Endothelial cell of umbilical vein (primary cell): Measurements from ENCODE around the gene BORCS5. TPM values are rescaled to one million over a fixed set of nuclear protein-coding genes. Genes with fewer than 3 reads are reported as not detected.

ENCODE experiments used
- BruUV-seq: library from RNA; stranded (reverse); fragments of 400-500 nt; replicated peaks from 2 replicates; lab custom pipeline; 2021; lab: Mats Ljungman, UMichigan
- CTCF ChIA-PET: fragments of 300-600, 350-600 bp; sonication (Branson Sonifier 250); formaldehyde crosslinking; loops from one replicate; lab custom pipeline; 2021; ENCODE audit warnings: antibody characterized with exemption, inconsistent platforms; lab: Charles Lee
- POLR2A ChIA-PET: fragments of 300-600, 350-600 bp; sonication (Branson Sonifier 250); formaldehyde crosslinking; loops from one replicate; lab custom pipeline; 2021; ENCODE audit warnings: antibody characterized with exemption, inconsistent platforms; lab: Charles Lee
- DNase-seq: peaks from one replicate; pipeline ENCODE4 v3.0.0-alpha.2; 2011; ENCODE audit warnings: low read depth, low spot score
- FAIRE-seq: peaks from 2 replicates; lab custom pipeline; 2011; peaks lifted over from hg19 to GRCh38; lab: Jason Lieb, UNC
- H2AFZ ChIP-seq: 2 replicates; pipeline ENCODE4 v1.6.0; 2012; ENCODE audit warnings: low read depth, low read length, control low read depth, inconsistent platforms
- H3K27ac ChIP-seq: 2 replicates; pipeline ENCODE4 v1.5.1; 2011; ENCODE audit warnings: low read depth, mild to moderate bottlenecking, control low read depth, low read length, moderate library complexity; ENCODE audit not compliant: insufficient read depth
- H3K27me3 ChIP-seq, 2 experiments: 2 replicates each; pipeline versions ENCODE4 v1.6.0 to v1.6.1; 2011; ENCODE audit warnings: low read length in 2 of 2, mixed read lengths in 1 of 2; ENCODE audit not compliant: control insufficient read depth in 2 of 2, insufficient read depth in 2 of 2
- H3K36me3 ChIP-seq, 2 experiments: 2 replicates in 1 of 2; 3 replicates in 1 of 2; pipeline ENCODE4 v1.5.1; 2011; ENCODE audit warnings: low read length in 2 of 2, mild to moderate bottlenecking in 1 of 2, moderate library complexity in 1 of 2; ENCODE audit not compliant: control insufficient read depth in 2 of 2, insufficient read depth in 2 of 2; ENCODE audit errors: extremely low read depth in 1 of 2
- H3K4me1 ChIP-seq: 3 replicates; pipeline ENCODE4 v1.5.1; 2011; ENCODE audit warnings: mild to moderate bottlenecking, low read length; ENCODE audit not compliant: control insufficient read depth, insufficient read depth; ENCODE audit errors: extremely low read depth
- H3K4me2 ChIP-seq: 2 replicates; pipeline ENCODE4 v1.6.1; 2011; ENCODE audit warnings: low read length, control low read depth, mixed read lengths; ENCODE audit not compliant: insufficient read depth
- H3K4me3 ChIP-seq, 3 experiments: fragments of 200-600 bp in 1 of 3; sonication (generic), shearing (Covaris generic) in 1 of 3; replicated peaks in 1 of 3; 2 replicates each; pipeline ENCODE4 v1.5.1; 2011 to 2016; ENCODE audit warnings: control low read depth in 3 of 3, low read length in 3 of 3, mild to moderate bottlenecking in 2 of 3, inconsistent platforms in 1 of 3, low read depth in 1 of 3, moderate library complexity in 1 of 3; ENCODE audit not compliant: insufficient read depth in 1 of 3
- H3K79me2 ChIP-seq: 2 replicates; pipeline ENCODE4 v1.6.0; 2012; ENCODE audit warnings: low read length, inconsistent platforms; ENCODE audit not compliant: control insufficient read depth, insufficient read depth
- H3K9ac ChIP-seq: replicated peaks from 2 replicates; pipeline ENCODE3; 2011; ENCODE audit warnings: low read length, control low read depth; ENCODE audit not compliant: insufficient read depth; ENCODE audit errors: extremely low read depth
- H3K9me1 ChIP-seq: replicated peaks from 3 replicates; pipeline ENCODE4 v1.6.0; 2011; ENCODE audit warnings: mild to moderate bottlenecking, low read length; ENCODE audit not compliant: control insufficient read depth, insufficient read depth; ENCODE audit errors: extremely low read depth
- H3K9me3 ChIP-seq: replicated peaks from 2 replicates; pipeline ENCODE4 v1.5.1; 2012; ENCODE audit warnings: low read length, inconsistent platforms; ENCODE audit not compliant: control insufficient read depth, insufficient read depth
- H4K20me1 ChIP-seq: replicated peaks from 2 replicates; pipeline ENCODE3; 2011; ENCODE audit warnings: mild to moderate bottlenecking, low read length; ENCODE audit not compliant: control insufficient read depth, insufficient read depth; ENCODE audit errors: extremely low read depth
- CTCF ChIP-seq, 2 donors: IDR thresholded peaks; 1 replicate in 1 of 2; 2 replicates in 1 of 2; pipeline ENCODE4 v1.5.1; 2011; ENCODE audit warnings: low read length in 2 of 2, mild to moderate bottlenecking in 2 of 2, moderate library complexity in 2 of 2, control low read depth in 1 of 2, inconsistent platforms in 1 of 2, low read depth in 1 of 2; ENCODE audit not compliant: insufficient read depth in 1 of 2; ENCODE audit errors: extremely low read depth in 1 of 2
- EZH2 ChIP-seq: IDR thresholded peaks from 2 replicates; pipeline ENCODE4 v1.6.1; 2012; ENCODE audit warnings: borderline replicate concordance, low read depth, mild to moderate bottlenecking, moderate library complexity, low read length, inconsistent platforms; ENCODE audit not compliant: severe bottlenecking
- FOS ChIP-seq: IDR thresholded peaks from 2 replicates; pipeline ENCODE4 v1.6.1; 2011; ENCODE audit warnings: mild to moderate bottlenecking, low read length, moderate library complexity, borderline replicate concordance; ENCODE audit not compliant: insufficient read depth
- GATA2 ChIP-seq: IDR thresholded peaks from 2 replicates; pipeline ENCODE4 v1.7.0; 2011; ENCODE audit warnings: low read depth, mild to moderate bottlenecking, moderate library complexity, mixed read lengths, low read length; ENCODE audit not compliant: insufficient read length, insufficient read depth
- JUN ChIP-seq: IDR thresholded peaks from 2 replicates; pipeline ENCODE4 v1.6.1; 2011; ENCODE audit warnings: borderline replicate concordance, low read depth; ENCODE audit not compliant: insufficient read length, insufficient read depth
- MAX ChIP-seq: IDR thresholded peaks from 2 replicates; pipeline ENCODE4 v1.6.1; 2011; ENCODE audit not compliant: insufficient read depth, insufficient read length
- MYC ChIP-seq: IDR thresholded peaks from one replicate; pipeline ENCODE4 v1.6.1; 2011; ENCODE audit warnings: mild to moderate bottlenecking, low read depth, low read length
- POLR2A ChIP-seq: IDR thresholded peaks from 2 replicates; pipeline ENCODE4 v1.6.1; 2012; ENCODE audit warnings: low read depth, mild to moderate bottlenecking, control low read depth, low read length
- POLR2AphosphoS5 ChIP-seq: IDR thresholded peaks from 2 replicates; pipeline ENCODE4 v1.6.1; 2012; ENCODE audit warnings: low read depth, mild to moderate bottlenecking, control low read depth, low read length, moderate library complexity; ENCODE audit not compliant: insufficient read depth
- dilution Hi-C: fragments of 300-500 bp; cut with MboI; formaldehyde crosslinking; loops from one replicate; pipeline ENCODE4 v1.15.0; 2019; ENCODE audit warnings: low sequenced_read_pairs; ENCODE audit not compliant: extremely low pct_ligation_motif_present
- intact Hi-C: fragments of 100-400 bp; cut with micrococcal nuclease; formaldehyde crosslinking; loops from one replicate; pipeline ENCODE4 v1.10.0; 2022
- polyA plus RNA-seq, 4 experiments: library from polyadenylated mRNA; depleted of rRNA in 3 of 4; stranded (reverse) in 3 of 4; unstranded in 1 of 4; fragments of >200 nt; gene quantifications; 2 replicates each; pipeline versions ENCODE4 v1.2.1 to v1.2.3, GENCODE V29; 2011 to 2012; ENCODE audit warnings: missing spikeins in 1 of 4
- total RNA-seq: library from RNA; stranded (reverse); gene quantifications from 2 replicates; pipeline ENCODE4 v1.2.3, GENCODE V29; 2021

Gene BORCS5
- total and polyA plus RNA-seq, 2 donors (not counting 3 experiments of a cell fraction or from before 2014, with no cell fraction given) = 8.3 to 10.5 TPM

GRCh38 chr12:12451098-12451497, 94.2 kb downstream of the BORCS5 start:
- POLR2A ChIA-PET = no interaction called here
- CTCF ChIA-PET = no interaction called here

GRCh38 chr12:12452326-12452902, 95.5 kb downstream of the BORCS5 start:
- no peak for DNase-seq

More at GRCh38 chr12:12451098-12451497, 94.2 kb downstream of the BORCS5 start:
- dilution Hi-C loops = no loop called here
- DNase-seq = no peak
- no peak for TF ChIP-seq JUN
- TF ChIP-seq MAX = no peak
- TF ChIP-seq POLR2AphosphoS5 = no peak
- no peak for TF ChIP-seq MYC
- FAIRE-seq = no peak
- Histone ChIP-seq H3K9ac (no peak overlapping the region), H3K27me3 (no peaks in the 10 kb centered on the region), H3K4me2 (no peak overlapping the region), H3K4me3 (no peak overlapping the region), H3K79me2 (no peaks in the 10 kb centered on the region), H4K20me1 (no peaks in the 10 kb centered on the region), H3K9me3 (no peaks in the 10 kb centered on the region), H3K4me1 (no peaks in the 10 kb centered on the region), H2AFZ (no peak overlapping the region), H3K9me1 (no peaks in the 10 kb centered on the region), H3K27ac (no peak overlapping the region), H3K36me3 (no peaks in the 10 kb centered on the region)
- BruUV-seq = no TSS peak
- intact Hi-C loops = no loop called here

More at GRCh38 chr12:12452326-12452902, 95.5 kb downstream of the BORCS5 start:
- H3K79me2 ChIP-seq = no peaks in the 10 kb centered on the region
- no peaks in the 10 kb centered on the region for H4K20me1 ChIP-seq
- intact Hi-C loops = no loop called here
- no peaks in the 10 kb centered on the region for H3K9me3 ChIP-seq
- no peak overlapping the region for H3K9ac ChIP-seq
- peaks cover 6% of the 10 kb centered on the region for H3K4me1 ChIP-seq
- TF ChIP-seq JUN (no peak), MAX (no peak), GATA2 (no peak), POLR2AphosphoS5 (no peak), EZH2 (no peak), POLR2A (no peak), FOS (no peak), MYC (no peak), CTCF (IDR thresholded peaks at IDR 0.05; ENCODE audit: extremely low read depth in 1 of 2, insufficient read depth in 1 of 2, low read depth in 1 of 2, low read length in 2 of 2) (no peak)
- no peaks in the 10 kb centered on the region for H3K27me3 ChIP-seq
- H3K4me3 ChIP-seq = no peak overlapping the region
- POLR2A ChIA-PET = no interaction called here
- CTCF ChIA-PET = no interaction called here
- H3K36me3 ChIP-seq = no peaks in the 10 kb centered on the region
- no peak for FAIRE-seq
- dilution Hi-C loops = no loop called here
- H3K27ac ChIP-seq = no peak overlapping the region
- H3K9me1 ChIP-seq = no peaks in the 10 kb centered on the region
- no TSS peak for BruUV-seq
- H3K4me2 ChIP-seq = no peak overlapping the region
- H2AFZ ChIP-seq = no peak overlapping the region
